ENCODE measurements around the gene IRF3.
"Not testable (repeated sequence)": the region's sequence is repeated elsewhere in the genome, so short reads cannot be mapped to it uniquely, and the experiment has no call there.

Gene IRF3

DNA sequence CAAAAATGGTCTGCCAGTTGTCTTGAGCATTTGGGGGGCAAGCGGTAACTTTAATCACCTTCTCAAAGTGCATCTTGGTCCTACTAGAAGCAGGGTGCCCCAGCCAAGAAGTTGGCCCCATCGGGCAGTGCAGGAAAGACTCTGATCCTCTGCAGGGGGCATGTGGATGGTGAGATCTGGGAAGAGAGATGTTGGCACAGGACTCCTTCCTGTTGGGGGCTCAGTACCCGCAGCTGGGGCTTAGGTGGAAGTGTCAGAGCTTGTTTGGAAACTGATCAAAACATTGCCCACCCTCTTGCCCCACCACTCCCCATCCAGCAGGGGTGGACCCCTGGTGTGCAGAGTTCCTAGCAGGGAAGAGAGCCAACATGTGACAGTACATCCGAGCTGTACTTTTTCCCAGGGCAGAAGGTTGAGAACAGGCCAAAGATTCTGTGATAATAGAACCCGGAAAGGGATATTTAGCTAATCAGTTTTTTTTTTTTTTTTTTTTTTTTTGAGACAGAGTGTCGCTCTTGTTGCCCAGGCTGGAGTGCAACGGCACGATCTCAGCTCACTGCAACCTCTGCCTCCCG lies 34.6 kb downstream of the IRF3 start:
- ChIA-PET CTCF (no interaction called here), POLR2A (ENCODE audit: low non-redundant PET) (interaction anchor here (0.6 kb wide), 1 partner anchor 24 kb away, joined by 7 read pairs; no protein-coding TSS in a partner anchor)
- DNase-seq (ENCODE audit: low spot score) = no peak
- peak overlapping the region; percentile 39 for H3K27ac ChIP-seq
- no peak for TF ChIP-seq CTCF (conservative IDR thresholded peaks at IDR 0.05; ENCODE audit: low read depth)

DNA sequence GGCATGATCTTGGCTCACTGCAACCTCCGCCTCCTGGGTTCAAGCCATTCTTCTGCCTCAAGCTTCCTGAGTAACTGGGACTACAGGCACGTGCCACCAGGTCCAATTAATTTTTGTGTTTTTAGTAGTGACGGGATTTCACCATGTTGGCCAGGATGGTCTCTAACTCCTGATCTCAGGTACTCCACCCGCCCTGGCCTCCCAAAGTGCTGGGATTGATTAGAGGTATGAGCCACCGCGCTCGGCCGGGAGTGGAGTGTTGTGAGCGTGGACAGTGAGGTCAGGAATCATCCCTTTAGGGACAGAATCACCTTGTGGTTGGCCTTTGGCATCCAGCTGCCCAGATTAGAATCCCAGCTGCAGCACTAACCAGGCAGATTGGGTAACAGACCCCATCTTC lies 36.0 kb downstream of the IRF3 start:
- 0 out of 2 replicates have a peak overlapping the region, but pooled peaks have one; percentile 39 for H3K27ac ChIP-seq
- POLR2A ChIA-PET (ENCODE audit: low non-redundant PET) = no interaction called here
- no peak for TF ChIP-seq CTCF (conservative IDR thresholded peaks at IDR 0.05; ENCODE audit: low read depth)
- DNase-seq (ENCODE audit: low spot score) = no peak
- CTCF ChIA-PET = interaction anchor here (0.7 kb wide), 1 partner anchor 12 kb away, joined by 3 read pairs; no protein-coding TSS in a partner anchor

- H3K27ac ChIP-seq = peak overlapping the region; percentile 14
- DNase-seq (ENCODE audit: low spot score) = no peak
- TF ChIP-seq CTCF (conservative IDR thresholded peaks at IDR 0.05; ENCODE audit: low read depth) = no peak
- CTCF ChIA-PET = interaction anchor here (0.8 kb wide), 1 partner anchor 12 kb away, joined by 3 read pairs; no protein-coding TSS in a partner anchor
- POLR2A ChIA-PET (ENCODE audit: low non-redundant PET) = no interaction called here
These were observed 39.4 kb downstream of the IRF3 start for GRCh38 chr19:49626226-49626625.

GRCh38 chr19:49624967-49625910 lies 40.4 kb downstream of the IRF3 start:
- POLR2A ChIA-PET (ENCODE audit: low non-redundant PET) = no interaction called here
- peak overlapping the region; percentile 14; the same call in 1 of the 2 replicates for H3K27ac ChIP-seq
- no peak for DNase-seq (ENCODE audit: low spot score)
- CTCF ChIA-PET = interaction anchor here (0.6 to 0.7 kb wide), 2 partner anchors 42 to 78 kb away, joined by 5 to 7 read pairs; no protein-coding TSS in a partner anchor
- no peak for TF ChIP-seq CTCF (conservative IDR thresholded peaks at IDR 0.05; ENCODE audit: low read depth)

GRCh38 chr19:49617860-49618259 lies 47.8 kb downstream of the IRF3 start:
- POLR2A ChIA-PET (ENCODE audit: low non-redundant PET); DNase-seq (ENCODE audit: low spot score): not testable (repeated sequence)
- CTCF ChIA-PET = interaction anchor here (0.6 to 1.0 kb wide), 2 partner anchors 11 to 150 kb away, joined by 3 to 6 read pairs; no protein-coding TSS in a partner anchor
- peak overlapping the region; percentile 20; the same call in 1 of the 2 replicates for H3K27ac ChIP-seq

DNA sequence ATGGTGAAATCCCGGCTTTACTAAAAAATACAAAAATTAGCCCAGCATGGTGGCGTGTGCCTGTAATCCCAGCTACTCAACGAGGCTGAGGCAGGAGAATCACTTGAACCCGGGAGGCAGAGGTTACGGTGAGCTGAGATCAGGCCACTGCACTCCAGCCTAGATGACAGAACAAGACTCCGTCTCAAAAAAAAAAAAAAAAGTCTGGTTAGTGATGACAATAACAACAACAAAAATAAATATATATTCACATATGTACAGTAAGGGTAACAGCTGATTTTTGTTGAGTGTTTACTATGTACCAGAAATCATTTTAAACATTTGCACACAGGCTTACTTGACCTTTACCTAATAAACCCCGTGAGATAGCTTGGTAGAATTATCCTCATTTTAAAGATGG lies 48.7 kb downstream of the IRF3 start:
- TF ChIP-seq CTCF (conservative IDR thresholded peaks at IDR 0.05; ENCODE audit: low read depth) = no peak
- no peak for DNase-seq (ENCODE audit: low spot score)
- POLR2A ChIA-PET (ENCODE audit: low non-redundant PET) = no interaction called here
- H3K27ac ChIP-seq = no peak overlapping the region
- CTCF ChIA-PET = interaction anchor here (0.6 to 1.0 kb wide), 2 partner anchors 12 to 82 kb away, joined by 3 read pairs; no protein-coding TSS in a partner anchor

Data from RWPE1 (cell line).